ENCODE measurements around the gene CGRRF1.

The CGRRF1 gene, protein sequence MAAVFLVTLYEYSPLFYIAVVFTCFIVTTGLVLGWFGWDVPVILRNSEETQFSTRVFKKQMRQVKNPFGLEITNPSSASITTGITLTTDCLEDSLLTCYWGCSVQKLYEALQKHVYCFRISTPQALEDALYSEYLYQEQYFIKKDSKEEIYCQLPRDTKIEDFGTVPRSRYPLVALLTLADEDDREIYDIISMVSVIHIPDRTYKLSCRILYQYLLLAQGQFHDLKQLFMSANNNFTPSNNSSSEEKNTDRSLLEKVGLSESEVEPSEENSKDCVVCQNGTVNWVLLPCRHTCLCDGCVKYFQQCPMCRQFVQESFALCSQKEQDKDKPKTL

DNA sequence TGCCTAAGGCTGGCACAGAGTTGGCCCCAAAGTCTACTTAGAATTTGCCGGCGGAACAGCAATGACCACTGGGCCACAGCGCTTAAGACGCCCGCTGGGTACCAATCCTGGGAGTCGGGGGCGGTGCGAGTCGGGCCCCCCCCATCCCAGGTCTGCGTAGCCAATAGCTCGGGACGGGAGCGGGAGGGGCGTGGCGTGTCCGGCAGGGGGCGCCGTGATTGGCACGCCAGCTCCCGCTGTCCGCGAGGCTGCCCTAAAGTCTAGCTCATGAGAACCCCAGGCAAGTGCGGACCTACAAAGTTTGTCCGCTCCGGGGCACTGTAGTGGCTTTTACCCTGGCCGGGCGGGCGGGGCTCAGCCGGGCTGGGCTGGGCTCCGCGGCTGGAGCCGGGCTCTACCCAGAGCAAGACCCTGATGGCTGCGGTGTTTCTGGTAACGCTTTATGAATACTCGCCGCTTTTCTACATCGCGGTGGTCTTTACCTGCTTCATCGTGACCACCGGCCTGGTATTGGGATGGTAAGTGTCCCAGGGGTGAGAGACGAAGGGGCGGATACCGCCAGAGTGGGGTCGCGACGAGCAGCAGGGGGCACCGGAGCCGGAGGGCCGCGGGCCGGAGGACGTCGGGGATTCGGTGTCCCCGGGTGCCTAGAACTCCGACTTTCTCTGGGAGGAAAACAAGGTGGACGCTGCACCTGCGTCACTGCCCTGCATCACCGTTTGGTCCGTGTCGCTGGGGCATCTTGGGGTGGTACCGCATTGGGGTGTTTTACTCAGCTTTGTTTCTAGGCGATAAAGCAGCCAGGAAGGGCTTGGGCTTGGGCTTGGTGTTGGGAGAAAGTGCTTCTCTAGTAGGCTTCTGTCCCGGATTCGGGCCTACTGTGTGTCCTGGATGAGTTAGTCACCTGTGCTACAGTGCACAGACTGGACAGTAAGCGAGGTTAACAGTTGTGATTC lies at the start of gene CGRRF1:
Gene CGRRF1 (plus strand): TSS at position 361 of the 956 bp plus-strand sequence. CDS start 54 bp downstream, at position 415.
- H3K4me1 ChIP-seq (ENCODE audit: control insufficient read depth, low read length), result peaks cover 23% of the 10 kb centered on the region
- H4K20me1 ChIP-seq (ENCODE audit: control insufficient read depth, insufficient read depth, low read depth, low read length), result no peaks in the 10 kb centered on the region
- no peak within 1 kb of the TSS for H3K27ac ChIP-seq (ENCODE audit: low read depth, low read length)
- H3K9me2 ChIP-seq (replicated peaks; ENCODE audit: control insufficient read depth, low read length), result no peaks in the 10 kb centered on the region
- H3K4me2 ChIP-seq (ENCODE audit: low read length), result peak within 1 kb of the TSS; percentile 84
- H3K9me3 ChIP-seq (ENCODE audit: control insufficient read depth, insufficient read depth, low read length), result no peaks in the 10 kb centered on the region
- H3F3A ChIP-seq (ENCODE audit: control insufficient read depth, insufficient read depth), result no peaks in the 10 kb centered on the region
- H3K36me3 ChIP-seq (ENCODE audit: control insufficient read depth, low read length), result peaks cover 6% of the 10 kb centered on the region
- H3K4me3 ChIP-seq (ENCODE audit: low read length), result peak within 1 kb of the TSS; percentile 87
- TF ChIP-seq, protein P1, sequence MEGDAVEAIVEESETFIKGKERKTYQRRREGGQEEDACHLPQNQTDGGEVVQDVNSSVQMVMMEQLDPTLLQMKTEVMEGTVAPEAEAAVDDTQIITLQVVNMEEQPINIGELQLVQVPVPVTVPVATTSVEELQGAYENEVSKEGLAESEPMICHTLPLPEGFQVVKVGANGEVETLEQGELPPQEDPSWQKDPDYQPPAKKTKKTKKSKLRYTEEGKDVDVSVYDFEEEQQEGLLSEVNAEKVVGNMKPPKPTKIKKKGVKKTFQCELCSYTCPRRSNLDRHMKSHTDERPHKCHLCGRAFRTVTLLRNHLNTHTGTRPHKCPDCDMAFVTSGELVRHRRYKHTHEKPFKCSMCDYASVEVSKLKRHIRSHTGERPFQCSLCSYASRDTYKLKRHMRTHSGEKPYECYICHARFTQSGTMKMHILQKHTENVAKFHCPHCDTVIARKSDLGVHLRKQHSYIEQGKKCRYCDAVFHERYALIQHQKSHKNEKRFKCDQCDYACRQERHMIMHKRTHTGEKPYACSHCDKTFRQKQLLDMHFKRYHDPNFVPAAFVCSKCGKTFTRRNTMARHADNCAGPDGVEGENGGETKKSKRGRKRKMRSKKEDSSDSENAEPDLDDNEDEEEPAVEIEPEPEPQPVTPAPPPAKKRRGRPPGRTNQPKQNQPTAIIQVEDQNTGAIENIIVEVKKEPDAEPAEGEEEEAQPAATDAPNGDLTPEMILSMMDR (IDR thresholded peaks at IDR 0.05; ENCODE audit: low read depth, low read length, poor library complexity, severe bottlenecking), result peak; percentile 52
- no peak for TF ChIP-seq EZH2phosphoT487 (IDR thresholded peaks at IDR 0.05; ENCODE audit: borderline replicate concordance, low read length)
- peaks cover 44% of the 10 kb centered on the region for H3K79me2 ChIP-seq (ENCODE audit: control insufficient read depth, low read length)
- H3K27me3 ChIP-seq (ENCODE audit: control insufficient read depth, low read length), result no peaks in the 10 kb centered on the region

DNA sequence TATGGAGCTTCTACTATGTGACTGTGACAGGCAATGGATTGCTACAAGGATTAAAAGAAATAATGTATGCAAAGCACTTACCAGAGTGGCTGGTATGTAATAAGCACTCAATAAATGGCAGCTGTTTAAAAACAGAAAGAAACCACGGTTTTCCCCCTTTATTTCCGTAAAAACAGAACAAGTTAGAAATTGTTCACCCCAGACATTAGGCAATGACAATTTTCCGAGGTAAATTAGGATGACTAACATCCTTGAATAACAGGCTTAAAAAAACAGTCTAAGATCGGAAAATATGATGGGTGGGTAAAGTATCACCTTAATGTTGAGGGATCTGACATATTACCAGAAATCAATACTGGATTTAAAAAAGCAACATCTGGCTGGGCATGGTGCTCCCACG lies 47.7 kb upstream of the CGRRF1 start:
- Histone ChIP-seq H3K4me3 (ENCODE audit: low read length) (no peak overlapping the region), H3K9me3 (ENCODE audit: control insufficient read depth, insufficient read depth, low read length) (peaks cover 25% of the 10 kb centered on the region), H3K36me3 (ENCODE audit: control insufficient read depth, low read length) (no peaks in the 10 kb centered on the region), H3K4me1 (ENCODE audit: control insufficient read depth, low read length) (no peaks in the 10 kb centered on the region), H3K79me2 (ENCODE audit: control insufficient read depth, low read length) (no peaks in the 10 kb centered on the region), H3K27me3 (ENCODE audit: control insufficient read depth, low read length) (peaks cover 3% of the 10 kb centered on the region; the same call in 1 of the 2 replicates), H3F3A (ENCODE audit: control insufficient read depth, insufficient read depth) (no peaks in the 10 kb centered on the region), H3K9me2 (replicated peaks; ENCODE audit: control insufficient read depth, low read length) (no peaks in the 10 kb centered on the region), H3K27ac (ENCODE audit: low read depth, low read length) (no peak overlapping the region), H4K20me1 (ENCODE audit: control insufficient read depth, insufficient read depth, low read depth, low read length) (no peaks in the 10 kb centered on the region), H3K4me2 (ENCODE audit: low read length) (no peak overlapping the region)
- TF ChIP-seq, protein P1 (IDR thresholded peaks at IDR 0.05; ENCODE audit: low read depth, low read length, poor library complexity, severe bottlenecking), result no peak
- TF ChIP-seq EZH2phosphoT487 (IDR thresholded peaks at IDR 0.05; ENCODE audit: borderline replicate concordance, low read length), result no peak

DNA sequence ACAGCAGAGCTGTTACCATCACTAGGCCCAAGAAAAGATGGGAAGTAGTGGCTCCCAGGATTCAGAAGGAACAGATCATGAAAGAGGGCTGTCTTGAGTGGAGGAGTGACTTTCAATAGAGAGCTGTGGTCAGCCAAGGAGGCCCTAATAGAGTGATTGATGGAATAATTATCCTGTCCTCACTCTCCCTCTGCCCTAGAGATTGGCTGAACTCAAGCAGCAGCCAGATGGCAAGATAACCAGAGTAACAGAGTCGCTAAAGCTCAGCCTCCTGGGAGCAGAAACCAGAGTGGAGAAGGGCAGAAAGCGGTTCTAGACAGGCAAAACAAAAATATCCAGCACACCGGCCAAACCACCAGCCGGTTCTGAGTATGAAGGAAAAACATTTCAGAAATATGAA lies 44.1 kb upstream of the CGRRF1 start:
- no peak overlapping the region for H3K4me2 ChIP-seq (ENCODE audit: low read length)
- H3K36me3 ChIP-seq (ENCODE audit: control insufficient read depth, low read length), result no peaks in the 10 kb centered on the region
- H3K27me3 ChIP-seq (ENCODE audit: control insufficient read depth, low read length), result peaks cover 3% of the 10 kb centered on the region; the same call in 1 of the 2 replicates
- no peaks in the 10 kb centered on the region for H3K79me2 ChIP-seq (ENCODE audit: control insufficient read depth, low read length)
- H3K9me3 ChIP-seq (ENCODE audit: control insufficient read depth, insufficient read depth, low read length), result peaks cover 14% of the 10 kb centered on the region
- H3K9me2 ChIP-seq (replicated peaks; ENCODE audit: control insufficient read depth, low read length), result no peaks in the 10 kb centered on the region
- H3F3A ChIP-seq (ENCODE audit: control insufficient read depth, insufficient read depth), result no peaks in the 10 kb centered on the region
- no peak overlapping the region for H3K27ac ChIP-seq (ENCODE audit: low read depth, low read length)
- H3K4me1 ChIP-seq (ENCODE audit: control insufficient read depth, low read length), result no peaks in the 10 kb centered on the region
- no peak for TF ChIP-seq EZH2phosphoT487 (IDR thresholded peaks at IDR 0.05; ENCODE audit: borderline replicate concordance, low read length)
- TF ChIP-seq, protein P1 (IDR thresholded peaks at IDR 0.05; ENCODE audit: low read depth, low read length, poor library complexity, severe bottlenecking), result no peak
- no peaks in the 10 kb centered on the region for H4K20me1 ChIP-seq (ENCODE audit: control insufficient read depth, insufficient read depth, low read depth, low read length)
- H3K4me3 ChIP-seq (ENCODE audit: low read length), result no peak overlapping the region
